GM19324 (cell line): ENCODE results near the gene ATP5PO.
A peak's percentile ranks its signal among the peaks of the same experiment; 100 is the strongest.
"Not testable (repeated sequence)": the region's sequence is repeated elsewhere in the genome, so short reads cannot be mapped to it uniquely, and the experiment has no call there.

Source experiments
- ATAC-seq: cut with Tn5 transposase; IDR thresholded peaks from one replicate; pipeline ENCODE4 v1.9.1; 2021; ENCODE audit warnings: mild to moderate bottlenecking, moderate library complexity; ENCODE audit not compliant: unreplicated experiment, low FRiP score

ATP5PO gene

DNA sequence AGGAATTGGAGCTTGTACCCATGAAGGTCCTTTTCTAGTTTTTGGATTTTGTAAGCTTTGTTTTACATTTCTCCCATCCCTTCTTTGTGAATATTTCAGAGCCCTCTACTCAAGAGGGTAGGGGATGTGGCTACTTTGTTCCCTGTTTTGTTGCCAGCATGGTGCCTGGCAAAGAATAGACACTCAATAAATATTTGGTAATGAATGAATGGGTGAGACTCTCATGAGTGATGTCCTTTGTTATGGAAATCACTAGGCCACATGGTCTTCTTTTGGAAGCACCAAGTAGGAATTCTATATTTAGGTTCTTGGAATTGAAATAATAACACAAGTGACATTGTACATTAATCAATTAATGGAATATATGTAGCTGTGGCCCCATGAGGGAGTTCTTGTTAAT, 26.8 kb upstream of the ATP5PO start:
- ATAC-seq, result no peak

DNA sequence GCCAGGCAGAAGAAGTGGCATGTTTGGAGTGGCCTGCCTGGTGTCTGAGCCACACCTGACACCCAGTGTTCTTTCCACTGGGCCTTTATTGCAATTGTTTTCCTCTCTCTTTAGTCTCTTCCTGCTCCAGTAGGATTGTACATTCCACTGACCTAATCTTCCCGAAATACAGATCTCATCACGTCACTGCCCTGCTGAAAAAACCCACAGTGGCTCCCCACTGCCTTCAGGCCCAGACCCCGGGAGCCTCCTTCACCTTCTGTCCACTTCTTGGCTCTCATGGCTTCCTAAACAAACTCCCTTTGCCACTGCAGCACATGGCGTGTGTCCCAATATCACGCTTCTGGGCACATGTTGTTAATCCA, 25.3 kb upstream of the ATP5PO start:
- no peak for ATAC-seq

DNA sequence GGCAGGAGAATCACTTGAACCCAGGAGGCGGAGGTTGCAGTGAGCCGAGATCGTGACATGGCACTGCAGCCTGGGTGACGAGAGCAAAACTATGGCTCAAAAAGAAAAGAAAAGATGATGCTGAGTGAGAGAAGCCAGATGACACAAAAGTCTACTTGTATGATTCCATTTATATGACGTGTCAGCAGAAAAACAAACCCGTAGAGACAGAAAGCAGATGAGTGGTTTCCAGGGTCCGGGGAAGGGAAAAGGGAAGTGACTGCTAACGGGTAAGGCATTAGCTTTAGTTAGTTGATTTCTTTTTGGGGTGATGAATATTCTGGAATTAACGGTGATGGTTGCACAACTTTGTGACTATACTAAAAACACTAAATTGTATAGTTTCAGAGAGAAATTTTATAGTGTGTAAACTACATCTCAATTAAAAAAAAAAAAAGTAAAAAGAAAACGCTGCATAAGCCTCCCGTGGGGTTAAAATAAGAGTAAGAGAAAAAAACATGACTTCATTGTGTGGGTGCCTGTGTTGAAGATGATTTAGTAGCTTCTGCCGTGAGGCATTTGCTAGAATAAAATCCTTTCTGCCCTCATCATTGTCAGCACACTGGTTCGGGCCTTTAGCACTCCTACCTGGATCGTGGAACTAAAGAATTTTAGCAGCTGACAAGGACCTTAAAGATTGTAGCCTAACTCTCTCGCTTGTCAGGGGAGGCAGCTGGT, 24.7 kb upstream of the ATP5PO start:
- no peak for ATAC-seq

GRCh38 chr21:33939226-33939625, 23.6 kb upstream of the ATP5PO start:
- ATAC-seq, result no peak

- no peak for ATAC-seq
Measured at GRCh38 chr21:33938381-33938780, 22.8 kb upstream of the ATP5PO start.

DNA sequence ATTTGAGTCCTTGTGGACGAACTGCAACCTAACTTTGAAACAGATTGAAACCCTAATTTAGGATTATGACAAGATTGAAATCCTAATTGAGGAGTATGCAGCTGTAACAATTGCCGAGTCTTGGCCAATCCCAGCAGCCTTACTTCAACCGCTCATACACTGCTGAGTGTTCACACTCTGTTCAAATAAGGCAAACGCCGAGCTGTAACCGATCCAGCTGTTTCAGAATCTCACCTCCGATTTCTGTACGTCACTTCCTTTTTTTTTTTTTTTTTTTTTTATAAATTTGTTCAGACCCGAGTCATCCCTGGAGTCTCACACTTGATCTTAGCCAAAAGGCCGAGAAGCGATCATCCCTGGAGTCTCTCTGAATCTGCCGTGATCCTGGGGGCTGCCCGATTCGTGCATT, 22.3 kb upstream of the ATP5PO start:
- no peak for ATAC-seq

DNA sequence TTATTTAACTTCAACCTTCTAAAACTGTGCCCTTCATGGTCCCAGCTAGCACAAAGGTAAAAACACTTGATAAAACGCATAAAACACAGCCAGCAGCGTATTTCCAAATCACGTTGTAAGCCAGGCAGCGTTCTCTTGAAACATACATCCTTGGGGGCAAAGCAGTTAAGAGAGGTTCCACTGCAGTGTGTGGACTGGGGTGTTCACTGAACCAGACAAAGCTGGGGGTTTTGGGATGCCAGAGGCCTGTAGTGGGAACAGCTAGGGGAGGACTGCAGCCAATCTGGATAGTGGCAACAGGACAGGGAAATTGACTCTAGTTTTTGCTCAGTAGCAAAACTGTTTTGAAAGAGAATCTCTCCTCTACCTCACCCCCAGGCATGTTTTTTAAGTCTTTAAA, 21.5 kb upstream of the ATP5PO start:
- ATAC-seq, result no peak

DNA sequence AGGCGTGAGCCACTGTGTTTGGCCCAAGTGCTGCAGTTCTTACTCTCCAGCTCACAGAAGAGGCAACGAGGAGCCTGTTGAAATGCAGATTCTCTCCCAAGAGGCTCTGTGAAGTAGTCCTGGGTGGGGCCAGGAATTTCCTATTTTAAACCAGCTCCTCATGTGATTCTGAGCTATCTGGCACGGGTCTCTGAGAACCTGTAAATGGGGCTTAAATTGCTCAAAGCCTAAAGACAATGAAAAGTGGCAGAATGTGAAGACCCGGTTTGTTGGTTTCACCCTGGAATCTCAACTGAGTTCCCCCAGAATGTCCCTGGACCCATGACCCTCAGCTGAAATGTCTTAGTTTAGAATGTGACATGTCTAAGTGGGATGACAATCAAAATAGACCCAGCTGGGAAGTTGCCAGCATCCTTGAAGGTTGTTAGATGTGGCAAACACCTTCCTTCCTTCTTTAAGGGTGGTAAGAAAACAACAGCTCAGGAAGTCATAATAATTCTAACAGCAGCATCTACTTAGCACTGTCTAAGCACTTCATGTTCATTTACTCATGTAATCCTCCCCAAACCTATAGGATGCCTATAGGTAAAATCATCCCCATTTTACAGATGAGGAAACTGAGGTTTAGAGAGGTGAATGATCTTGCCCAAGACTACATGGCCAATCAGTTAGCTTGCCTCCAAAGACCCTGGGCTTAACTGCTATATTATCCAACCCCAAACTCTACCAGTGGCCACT, 20.9 kb upstream of the ATP5PO start:
- no peak for ATAC-seq

DNA sequence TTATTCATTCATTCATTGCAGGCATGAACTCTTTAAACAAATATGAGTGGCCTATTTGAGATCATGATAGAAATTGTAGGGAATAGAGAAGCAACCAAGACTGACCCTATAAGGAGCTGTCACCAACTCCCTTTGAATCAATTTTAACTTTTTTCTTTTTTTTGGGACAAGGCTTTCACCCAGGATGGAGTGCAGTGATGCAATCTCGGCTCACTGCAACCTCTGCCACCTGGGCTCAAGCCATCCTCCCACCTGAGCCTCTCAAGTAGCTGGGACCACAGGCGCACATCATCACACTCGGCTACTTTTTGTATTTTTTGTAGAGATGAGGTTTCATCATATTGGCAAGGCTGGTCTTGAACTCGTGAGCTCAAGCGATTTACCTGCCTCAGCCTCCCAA, 17.1 kb upstream of the ATP5PO start:
- ATAC-seq, result no peak

DNA sequence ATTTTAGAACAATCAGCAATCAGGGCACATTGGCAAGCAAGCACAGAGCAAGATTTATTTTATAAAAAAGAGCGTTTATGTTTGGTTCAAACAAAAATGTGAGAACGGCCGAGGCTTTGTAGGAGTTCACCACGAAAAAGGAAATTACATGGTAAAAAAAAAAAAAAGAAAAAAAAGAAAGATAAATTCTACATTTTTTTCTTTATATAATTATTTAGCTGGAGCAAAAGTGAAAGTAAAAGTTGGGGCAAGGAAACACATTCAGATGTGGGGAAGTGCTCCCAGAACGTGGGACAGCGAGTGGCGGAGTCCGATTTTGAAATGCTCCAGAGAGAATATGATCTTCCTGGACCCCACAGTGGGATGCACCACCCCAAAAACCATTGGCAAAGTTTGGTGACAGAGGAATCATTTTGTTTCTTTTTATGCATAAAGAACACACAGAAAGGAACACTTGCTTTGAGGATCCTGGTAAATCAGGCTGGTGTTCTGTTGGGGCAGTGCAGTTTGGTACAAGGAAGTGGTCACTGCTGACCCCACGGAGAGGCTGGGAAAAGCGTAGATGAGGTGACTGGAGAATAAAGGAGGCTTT, 16.3 kb upstream of the ATP5PO start:
- no peak for ATAC-seq

GRCh38 chr21:33931052-33931798, 15.6 kb upstream of the ATP5PO start:
- not testable (repeated sequence) for ATAC-seq

DNA sequence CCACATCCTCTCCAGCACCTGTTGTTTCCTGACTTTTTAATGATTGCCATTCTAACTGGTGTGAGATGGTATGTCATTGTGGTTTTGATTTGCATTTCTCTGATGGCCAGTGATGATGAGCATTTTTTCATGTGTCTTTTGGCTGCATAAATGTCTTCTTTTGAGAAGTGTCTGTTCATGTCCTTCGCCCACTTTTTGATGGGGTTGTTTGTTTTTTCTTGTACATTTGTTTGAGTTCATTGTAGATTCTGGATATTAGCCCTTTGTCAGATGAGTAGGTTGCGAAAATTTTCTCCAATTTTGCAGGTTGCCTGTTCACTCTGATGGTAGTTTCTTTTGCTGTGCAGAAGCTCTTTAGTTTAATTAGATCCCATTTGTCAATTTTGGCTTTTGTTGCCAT, 10.6 kb upstream of the ATP5PO start:
- not testable (repeated sequence) for ATAC-seq

DNA sequence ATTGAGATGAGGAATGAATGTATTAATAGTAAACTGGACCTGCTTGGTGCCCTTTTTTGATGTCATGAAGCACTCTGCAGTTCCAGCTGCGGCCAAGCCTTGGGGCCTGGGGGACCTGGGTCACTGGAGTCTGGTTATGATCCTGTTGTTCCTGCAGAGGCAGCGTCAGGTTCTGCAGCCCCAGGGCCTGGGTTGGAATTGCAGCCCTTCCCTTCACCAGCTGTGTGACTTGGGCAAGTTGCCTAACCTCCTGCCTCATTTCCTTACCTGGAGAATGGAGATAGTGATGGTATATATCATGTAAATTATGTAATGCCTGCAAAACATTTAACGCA, 9.1 kb upstream of the ATP5PO start:
- ATAC-seq, result no peak

GRCh38 chr21:33924079-33924765, 8.6 kb upstream of the ATP5PO start:
- ATAC-seq, result peak; percentile 71

DNA sequence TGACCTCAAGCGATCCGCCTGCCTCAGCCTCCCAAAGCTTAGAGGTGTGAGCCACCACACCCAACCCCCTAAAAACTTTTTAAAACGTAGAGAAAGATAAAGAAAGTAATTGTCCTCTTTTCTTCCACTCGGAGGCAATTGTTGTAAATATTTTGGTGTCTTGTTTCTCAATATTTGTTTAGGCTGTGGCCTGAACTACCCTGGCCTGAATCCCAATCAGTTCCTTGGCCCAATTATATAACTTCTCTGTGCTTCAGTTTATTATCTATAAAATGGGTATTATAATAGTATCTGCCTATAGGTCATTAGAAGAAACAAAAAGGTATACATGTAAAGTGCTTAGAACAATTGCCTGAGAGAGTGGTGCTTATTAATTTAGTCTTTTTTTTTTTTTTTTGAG, 1.8 kb upstream of the ATP5PO start:
- no peak for ATAC-seq

GRCh38 chr21:33916200-33916567, 580 bp upstream of the ATP5PO start:
- no peak for ATAC-seq

- no peak for ATAC-seq
Measured at GRCh38 chr21:33914188-33914587, 1.4 kb downstream of the ATP5PO start.

- ATAC-seq, result no peak
Measured at GRCh38 chr21:33909756-33910155, 5.8 kb downstream of the ATP5PO start.

GRCh38 chr21:33908760-33909159, 6.8 kb downstream of the ATP5PO start:
- no peak for ATAC-seq

GRCh38 chr21:33904041-33904440, 11.6 kb downstream of the ATP5PO start:
- no peak for ATAC-seq

DNA sequence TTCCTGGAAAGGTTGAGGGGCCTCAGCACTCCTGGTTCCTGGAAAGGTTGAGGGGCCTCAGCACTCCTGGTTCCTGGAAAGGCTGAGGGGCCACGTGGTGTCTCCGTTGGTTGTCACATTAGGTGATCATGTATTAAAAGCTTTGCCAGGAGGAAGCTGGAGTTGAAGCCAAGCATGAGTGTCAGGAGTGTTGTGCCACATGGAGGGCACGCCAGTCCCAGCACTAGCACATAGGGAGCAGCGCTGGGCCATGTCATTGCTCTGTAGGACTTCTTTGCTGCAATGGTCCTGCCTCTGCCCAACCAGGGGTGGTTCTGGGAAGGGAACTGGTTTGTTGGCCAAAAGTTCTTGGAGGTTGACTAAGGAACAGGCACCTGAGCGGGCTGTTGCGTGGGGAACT, 13.3 kb downstream of the ATP5PO start:
- ATAC-seq, result no peak
